CD4-positive, alpha-beta T cell (primary cell): ENCODE measurements around the gene UGGT2. TPM values are rescaled to one million over a fixed set of nuclear protein-coding genes. Genes with fewer than 3 reads are reported as not detected.

Experiments used
- ATAC-seq: fragments of 200-7000 bp; cut with Tn5 transposase; one replicate; pipeline ENCODE4 v1.10.0; 2022; ENCODE audit warnings: mild to moderate bottlenecking; ENCODE audit not compliant: poor library complexity
- CTCF ChIA-PET: fragments of 350-600 bp; sonication (Branson Sonifier 250); formaldehyde crosslinking; loops from one replicate; lab custom pipeline; 2021; ENCODE audit warnings: antibody characterized with exemption, inconsistent platforms; lab: Charles Lee
- POLR2A ChIA-PET: fragments of 350-600 bp; sonication (Branson Sonifier 250); formaldehyde crosslinking; loops from one replicate; lab custom pipeline; 2021; ENCODE audit warnings: antibody characterized with exemption, inconsistent platforms; lab: Charles Lee
- DNase-seq, 14 experiments: peaks; one replicate each; pipeline ENCODE4 v3.0.0-alpha.2; 2013 to 2020; ENCODE audit warnings: mixed read lengths in 2 of 14
- H3K27ac ChIP-seq, 2 donors: one replicate each; pipeline versions ENCODE4 v1.5.1 to v1.7.0; 2013; ENCODE audit warnings: low read length in 2 of 2, low read depth in 1 of 2, mild to moderate bottlenecking in 1 of 2
- H3K27me3 ChIP-seq, 2 experiments: 1 replicate in 1 of 2; 2 replicates in 1 of 2; pipeline versions ENCODE4 v1.6.1 to v1.7.0; 2013; ENCODE audit warnings: low read length in 2 of 2, control low read depth in 1 of 2, mild to moderate bottlenecking in 1 of 2, moderate library complexity in 1 of 2; ENCODE audit not compliant: insufficient read depth in 2 of 2, control insufficient read depth in 1 of 2
- H3K36me3 ChIP-seq: one replicate; pipeline ENCODE4 v1.6.1; 2013; ENCODE audit warnings: low read length, control low read depth; ENCODE audit not compliant: insufficient read depth
- H3K4me1 ChIP-seq: one replicate; pipeline ENCODE4 v1.6.1; 2013; ENCODE audit warnings: low read length, control low read depth; ENCODE audit not compliant: insufficient read depth
- H3K4me3 ChIP-seq: one replicate; pipeline ENCODE4 v1.5.1; 2013; ENCODE audit warnings: mild to moderate bottlenecking, low read length, moderate library complexity
- H3K9me3 ChIP-seq, 2 experiments: 1 replicate in 1 of 2; 2 replicates in 1 of 2; pipeline versions ENCODE4 v1.6.1 to v1.7.0; 2013; ENCODE audit warnings: low read length in 2 of 2, mild to moderate bottlenecking in 2 of 2, control low read depth in 1 of 2, moderate library complexity in 1 of 2; ENCODE audit not compliant: control insufficient read depth in 1 of 2, insufficient read depth in 1 of 2
- H3K27ac Mint-ChIP-seq: one replicate; pipeline ENCODE4 v1.8.0; 2020; ENCODE audit warnings: mixed read lengths
- H3K27me3 Mint-ChIP-seq: one replicate; pipeline ENCODE4 v1.8.0; 2021; ENCODE audit warnings: mixed read lengths
- H3K36me3 Mint-ChIP-seq: one replicate; pipeline ENCODE4 v1.8.0; 2021; ENCODE audit warnings: low read depth, mixed read lengths
- H3K4me1 Mint-ChIP-seq: one replicate; pipeline ENCODE4 v1.8.0; 2021; ENCODE audit warnings: low read depth, mixed read lengths
- H3K4me3 Mint-ChIP-seq: one replicate; pipeline ENCODE4 v1.8.0; 2020; ENCODE audit warnings: mild to moderate bottlenecking, mixed read lengths
- H3K9me3 Mint-ChIP-seq: one replicate; pipeline ENCODE4 v1.8.0; 2020; ENCODE audit warnings: mixed read lengths
- intact Hi-C, 2 experiments: fragments of 100-400 bp; cut with DNase I in 1 of 2; cut with micrococcal nuclease in 1 of 2; formaldehyde crosslinking; loops; one replicate each; pipeline versions ENCODE4 v1.15.1 to v1.9.0; 2023 to 2025; cut with DNase I, micrococcal nuclease
- total RNA-seq, 174 experiments: library from RNA in 2 of 174; stranded (reverse) in 2 of 174; gene quantifications; one replicate each; pipeline ENCODE4 v1.2.3 and lab custom pipeline; 2021 to 2026
- TF ChIP-seq, protein P1 (sequence below): fragments of 200-600 bp; IDR thresholded peaks from one replicate; pipeline ENCODE4 v1.8.0; 2022; ENCODE audit warnings: antibody characterized with exemption, mild to moderate bottlenecking

Gene UGGT2
- total RNA-seq, 2 experiments from 2014 or later, result 0.38 TPM; not detected in 1

DNA sequence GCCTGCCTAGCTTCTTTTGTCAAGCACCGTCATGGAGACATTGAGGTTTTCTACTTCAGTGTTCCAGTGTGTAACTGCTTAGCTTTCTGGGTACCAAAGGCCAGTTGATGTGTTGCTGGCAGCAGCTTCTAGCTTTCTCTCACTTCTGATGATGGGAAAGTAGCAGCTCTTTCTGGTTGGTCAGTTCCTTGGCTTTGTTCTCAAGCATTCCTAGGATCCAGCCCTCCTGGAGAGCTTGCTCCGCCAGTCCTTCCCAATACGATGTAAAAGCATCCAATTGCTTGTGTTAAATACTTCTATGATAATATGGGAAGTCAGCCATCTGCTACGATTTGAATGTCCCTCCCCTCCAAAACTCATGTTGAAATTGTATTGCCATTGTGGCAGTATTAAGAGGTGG lies 182.8 kb downstream of the UGGT2 start:
- no peaks in the 10 kb centered on the region for H3K36me3 Mint-ChIP-seq
- DNase-seq (no peak), ATAC-seq (no peak)
- POLR2A ChIA-PET, result no interaction called here
- intact Hi-C loops, result no loop called here
- TF ChIP-seq, protein P1, sequence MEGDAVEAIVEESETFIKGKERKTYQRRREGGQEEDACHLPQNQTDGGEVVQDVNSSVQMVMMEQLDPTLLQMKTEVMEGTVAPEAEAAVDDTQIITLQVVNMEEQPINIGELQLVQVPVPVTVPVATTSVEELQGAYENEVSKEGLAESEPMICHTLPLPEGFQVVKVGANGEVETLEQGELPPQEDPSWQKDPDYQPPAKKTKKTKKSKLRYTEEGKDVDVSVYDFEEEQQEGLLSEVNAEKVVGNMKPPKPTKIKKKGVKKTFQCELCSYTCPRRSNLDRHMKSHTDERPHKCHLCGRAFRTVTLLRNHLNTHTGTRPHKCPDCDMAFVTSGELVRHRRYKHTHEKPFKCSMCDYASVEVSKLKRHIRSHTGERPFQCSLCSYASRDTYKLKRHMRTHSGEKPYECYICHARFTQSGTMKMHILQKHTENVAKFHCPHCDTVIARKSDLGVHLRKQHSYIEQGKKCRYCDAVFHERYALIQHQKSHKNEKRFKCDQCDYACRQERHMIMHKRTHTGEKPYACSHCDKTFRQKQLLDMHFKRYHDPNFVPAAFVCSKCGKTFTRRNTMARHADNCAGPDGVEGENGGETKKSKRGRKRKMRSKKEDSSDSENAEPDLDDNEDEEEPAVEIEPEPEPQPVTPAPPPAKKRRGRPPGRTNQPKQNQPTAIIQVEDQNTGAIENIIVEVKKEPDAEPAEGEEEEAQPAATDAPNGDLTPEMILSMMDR, result no peak
- no peaks in the 10 kb centered on the region for H3K36me3 ChIP-seq
- H3K27me3 ChIP-seq, result no peaks in the 10 kb centered on the region
- no peak overlapping the region for H3K4me3 ChIP-seq
- H3K4me1 ChIP-seq, result no peaks in the 10 kb centered on the region
- H3K27ac Mint-ChIP-seq, result no peak overlapping the region
- H3K4me1 Mint-ChIP-seq, result no peaks in the 10 kb centered on the region
- no peaks in the 10 kb centered on the region for H3K9me3 Mint-ChIP-seq
- CTCF ChIA-PET, result no interaction called here
- H3K27me3 Mint-ChIP-seq, result peaks cover 9% of the 10 kb centered on the region
- H3K9me3 ChIP-seq, result no peaks in the 10 kb centered on the region
- H3K27ac ChIP-seq, result no peak overlapping the region
- no peak overlapping the region for H3K4me3 Mint-ChIP-seq

DNA sequence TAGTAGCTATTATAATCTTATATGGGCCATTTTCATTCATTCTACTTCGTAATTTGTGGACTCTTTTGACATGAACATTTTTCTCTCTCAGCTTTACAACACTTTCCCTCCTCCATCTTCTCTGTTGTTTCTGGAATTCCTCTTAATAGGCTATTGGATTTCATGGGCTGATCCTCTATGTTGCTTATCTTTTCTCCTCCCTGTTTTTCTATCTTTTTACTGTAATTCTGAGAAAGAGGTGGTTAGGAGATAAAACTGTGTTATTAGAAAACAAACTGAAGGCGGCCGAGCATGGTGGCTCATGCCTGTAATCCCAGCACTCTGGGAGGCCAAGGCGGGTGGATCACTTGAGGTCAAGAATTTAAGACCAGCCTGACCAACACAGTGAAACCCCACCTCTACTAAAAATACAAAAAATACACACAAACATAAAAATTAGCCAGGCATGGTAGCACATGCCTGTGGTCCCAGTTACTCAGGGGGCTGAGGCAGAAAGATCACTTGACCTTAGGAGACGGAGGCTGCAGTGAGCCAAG lies 188.1 kb downstream of the UGGT2 start:
- H3K27ac ChIP-seq, result no peak overlapping the region
- H3K27me3 ChIP-seq, result no peaks in the 10 kb centered on the region
- H3K4me3 Mint-ChIP-seq, result no peak overlapping the region
- no peaks in the 10 kb centered on the region for H3K36me3 Mint-ChIP-seq
- H3K36me3 ChIP-seq, result no peaks in the 10 kb centered on the region
- intact Hi-C loops, result no loop called here
- TF ChIP-seq, protein P1, result no peak
- peaks cover 5% of the 10 kb centered on the region for H3K27me3 Mint-ChIP-seq
- DNase-seq (no peak), ATAC-seq (no peak)
- ChIA-PET POLR2A (no interaction called here), CTCF (no interaction called here)
- H3K27ac Mint-ChIP-seq, result no peak overlapping the region
- H3K9me3 ChIP-seq, result no peaks in the 10 kb centered on the region
- H3K4me1 ChIP-seq, result no peaks in the 10 kb centered on the region
- no peaks in the 10 kb centered on the region for H3K9me3 Mint-ChIP-seq
- H3K4me1 Mint-ChIP-seq, result no peaks in the 10 kb centered on the region
- H3K4me3 ChIP-seq, result no peak overlapping the region

DNA sequence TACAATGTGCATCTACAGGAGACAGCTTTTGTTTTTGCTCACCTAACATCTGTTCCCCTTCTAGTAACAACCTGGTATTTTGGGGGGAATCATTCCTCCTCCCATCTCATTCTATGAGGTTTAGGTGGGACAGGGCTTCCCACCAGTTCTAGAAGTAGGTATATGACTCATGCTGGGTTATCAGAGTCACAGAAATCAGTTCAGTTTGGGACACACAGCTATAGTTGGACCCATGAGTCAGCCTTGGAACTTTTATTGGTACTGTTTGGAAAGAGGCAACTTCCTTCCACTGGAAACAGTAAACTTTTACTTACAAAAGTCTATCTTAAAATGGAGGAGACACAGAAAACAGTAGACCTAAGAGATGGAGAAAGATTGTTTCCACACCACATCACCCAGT lies 190.8 kb downstream of the UGGT2 start:
- Mint-ChIP-seq H3K27me3 (peaks cover 3% of the 10 kb centered on the region), H3K36me3 (no peaks in the 10 kb centered on the region), H3K9me3 (no peaks in the 10 kb centered on the region), H3K4me1 (no peaks in the 10 kb centered on the region), H3K4me3 (no peak overlapping the region), H3K27ac (no peak overlapping the region)
- no peaks in the 10 kb centered on the region for H3K4me1 ChIP-seq
- POLR2A ChIA-PET, result no interaction called here
- no peaks in the 10 kb centered on the region for H3K27me3 ChIP-seq
- TF ChIP-seq, protein P1, result no peak
- ATAC-seq (no peak), DNase-seq (no peak)
- CTCF ChIA-PET, result no interaction called here
- no peak overlapping the region for H3K27ac ChIP-seq
- H3K9me3 ChIP-seq, result no peaks in the 10 kb centered on the region
- intact Hi-C loops, result no loop called here
- no peak overlapping the region for H3K4me3 ChIP-seq
- no peaks in the 10 kb centered on the region for H3K36me3 ChIP-seq
